HepG2 (cell line): Measurements from ENCODE around the gene SCAND1. TPM values are rescaled to one million over a fixed set of nuclear protein-coding genes. Genes with fewer than 3 reads are reported as not detected.

ENCODE experiments used
- GFI1 ChIP-seq: sonication (generic); formaldehyde crosslinking; IDR thresholded peaks from 2 replicates; pipeline ENCODE4 v1.5.0; 2020; ENCODE audit warnings: missing genetic modification reagents, mild to moderate bottlenecking, borderline replicate concordance
- GLI4 ChIP-seq: sonication (generic); formaldehyde crosslinking; IDR thresholded peaks from 2 replicates; pipeline ENCODE4 v1.5.1; 2020; ENCODE audit warnings: missing genetic modification reagents, mild to moderate bottlenecking, moderate library complexity, borderline replicate concordance
- GRHL1 ChIP-seq: sonication (generic); formaldehyde crosslinking; conservative IDR thresholded peaks from 2 replicates; pipeline ENCODE4 v1.8.0; 2022; ENCODE audit warnings: missing genetic modification reagents
- MAFF ChIP-seq: IDR thresholded peaks from 2 replicates; pipeline ENCODE4 v1.6.1; 2011; ENCODE audit warnings: low read depth, low read length, improper control_type of control experiment
- MAFG ChIP-seq: sonication (generic); formaldehyde crosslinking; IDR thresholded peaks from 2 replicates; pipeline ENCODE4 v1.5.1; 2020; ENCODE audit warnings: mild to moderate bottlenecking, missing genetic modification reagents
- MAFK ChIP-seq, 2 experiments: IDR thresholded peaks in 1 of 2; conservative IDR thresholded peaks in 1 of 2; 2 replicates each; pipeline ENCODE4 v1.6.1; 2011; ENCODE audit warnings: improper control_type of control experiment in 2 of 2, low read length in 2 of 2
- MED8 ChIP-seq: sonication (generic); formaldehyde crosslinking; IDR thresholded peaks from 2 replicates; pipeline ENCODE4 v1.8.1; 2023; ENCODE audit warnings: mild to moderate bottlenecking, missing genetic modification reagents; ENCODE audit not compliant: insufficient replicate concordance
- TIGD3 ChIP-seq: sonication (generic); formaldehyde crosslinking; IDR thresholded peaks from 2 replicates; pipeline ENCODE4 v1.5.1; 2020; ENCODE audit warnings: mild to moderate bottlenecking, missing genetic modification reagents, borderline replicate concordance
- ZNF253 ChIP-seq: sonication (generic); formaldehyde crosslinking; IDR thresholded peaks from 2 replicates; pipeline ENCODE4 v1.8.0; 2022; ENCODE audit warnings: mild to moderate bottlenecking, missing genetic modification reagents, borderline replicate concordance
- ZNF512 ChIP-seq: sonication (generic); formaldehyde crosslinking; IDR thresholded peaks from 2 replicates; pipeline ENCODE4 v1.4.0; 2020; ENCODE audit warnings: mild to moderate bottlenecking, missing genetic modification reagents
- ZNF563 ChIP-seq: sonication (generic); formaldehyde crosslinking; IDR thresholded peaks from 2 replicates; pipeline ENCODE4 v1.8.0; 2022; ENCODE audit warnings: mild to moderate bottlenecking, moderate library complexity, missing genetic modification reagents
- ZNF569 ChIP-seq: sonication (generic); formaldehyde crosslinking; IDR thresholded peaks from 2 replicates; pipeline ENCODE4 v1.5.0; 2020; ENCODE audit warnings: mild to moderate bottlenecking, missing genetic modification reagents, moderate library complexity, borderline replicate concordance
- ZNF83 ChIP-seq: sonication (generic); formaldehyde crosslinking; IDR thresholded peaks from 2 replicates; pipeline ENCODE4 v1.4.0; 2020; ENCODE audit warnings: missing genetic modification reagents, mild to moderate bottlenecking, borderline replicate concordance
- polyA plus RNA-seq, 8 experiments: library from polyadenylated mRNA; depleted of rRNA in 3 of 8; stranded (reverse) in 7 of 8; unstranded in 1 of 8; fragments of >200 nt; fragmentation: Illumina TruSeq in 4 of 8; extraction: Trizol in 4 of 8; gene quantifications; 2 replicates each; pipeline versions ENCODE4 v1.2.1 to v1.2.3, GENCODE V29; 2011 to 2016; ENCODE audit warnings: low read depth in 4 of 8, missing spikeins in 1 of 8, mixed read lengths in 1 of 8; ENCODE audit not compliant: insufficient read depth in 1 of 8
- total RNA-seq, 5 experiments: library from RNA; depleted of rRNA; stranded (reverse); fragments of >200 nt; fragmentation: Illumina TruSeq; extraction: Trizol; gene quantifications; 2 replicates each; pipeline ENCODE4 v1.2.3, GENCODE V29; 2016; ENCODE audit warnings: low read depth in 1 of 5
- TF ChIP-seq, protein P1 (sequence below): sonication (generic); formaldehyde crosslinking; IDR thresholded peaks from 2 replicates; pipeline ENCODE4 v1.5.1; 2020; ENCODE audit warnings: missing genetic modification reagents, mild to moderate bottlenecking, borderline replicate concordance
- TF ChIP-seq, protein P2 (sequence below): sonication (generic); formaldehyde crosslinking; IDR thresholded peaks from 2 replicates; pipeline ENCODE4 v1.8.0; 2022; ENCODE audit warnings: missing genetic modification reagents, mild to moderate bottlenecking, inconsistent platforms, borderline replicate concordance
- TF ChIP-seq, protein P3 (sequence below): sonication (generic); formaldehyde crosslinking; IDR thresholded peaks from 2 replicates; pipeline ENCODE4 v1.4.0; 2020; ENCODE audit warnings: missing genetic modification reagents, mild to moderate bottlenecking, borderline replicate concordance

Gene SCAND1
- total and polyA plus RNA-seq, 2 of the 13 experiments (the other 11 are each of a cell fraction or from before 2014, with no cell fraction given), result 19.3 to 109 TPM

DNA sequence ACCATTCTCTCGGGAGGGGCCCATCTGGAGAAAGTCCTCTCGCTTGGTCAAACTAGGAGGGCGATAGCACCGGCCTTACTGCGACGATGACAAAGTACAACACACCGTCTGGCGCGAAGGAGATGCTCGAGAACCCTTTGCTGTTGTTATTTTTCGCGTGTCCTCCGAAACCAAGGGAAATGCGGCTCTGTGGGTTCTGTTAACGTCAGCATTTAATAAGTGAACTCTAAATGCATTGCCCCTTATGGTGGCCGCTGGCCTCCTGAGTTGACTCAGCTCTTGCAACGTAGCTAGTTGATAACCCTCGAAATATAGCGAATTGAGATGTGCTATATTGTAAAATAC is 577 bp upstream of the SCAND1 start (continued):
- TF ChIP-seq GRHL1 (CRISPR knock-in tag) (no peak), GLI4 (CRISPR knock-in tag) (peak; percentile 34; the same call in 1 of the 2 replicates), MAFK (conservative IDR thresholded peaks at IDR 0.05 in 1 of 2, IDR thresholded peaks at IDR 0.05 in 1 of 2; ENCODE audit: low read length in 2 of 2) (peak; percentile 100), MED8 (CRISPR knock-in tag) (no peak), ZNF253 (0 out of 2 replicates have a peak, but pooled peaks have one; percentile 8), GFI1 (CRISPR knock-in tag) (no peak; the same call in 1 of the 2 replicates), ZNF512 (no peak), MAFF (peak; percentile 100), TIGD3 (CRISPR knock-in tag) (peak; percentile 8; the same call in 1 of the 2 replicates), MAFG (peak; percentile 87), ZNF569 (no peak), ZNF83 (no peak), ZNF563 (CRISPR knock-in tag) (no peak)
- TF ChIP-seq, protein P1, sequence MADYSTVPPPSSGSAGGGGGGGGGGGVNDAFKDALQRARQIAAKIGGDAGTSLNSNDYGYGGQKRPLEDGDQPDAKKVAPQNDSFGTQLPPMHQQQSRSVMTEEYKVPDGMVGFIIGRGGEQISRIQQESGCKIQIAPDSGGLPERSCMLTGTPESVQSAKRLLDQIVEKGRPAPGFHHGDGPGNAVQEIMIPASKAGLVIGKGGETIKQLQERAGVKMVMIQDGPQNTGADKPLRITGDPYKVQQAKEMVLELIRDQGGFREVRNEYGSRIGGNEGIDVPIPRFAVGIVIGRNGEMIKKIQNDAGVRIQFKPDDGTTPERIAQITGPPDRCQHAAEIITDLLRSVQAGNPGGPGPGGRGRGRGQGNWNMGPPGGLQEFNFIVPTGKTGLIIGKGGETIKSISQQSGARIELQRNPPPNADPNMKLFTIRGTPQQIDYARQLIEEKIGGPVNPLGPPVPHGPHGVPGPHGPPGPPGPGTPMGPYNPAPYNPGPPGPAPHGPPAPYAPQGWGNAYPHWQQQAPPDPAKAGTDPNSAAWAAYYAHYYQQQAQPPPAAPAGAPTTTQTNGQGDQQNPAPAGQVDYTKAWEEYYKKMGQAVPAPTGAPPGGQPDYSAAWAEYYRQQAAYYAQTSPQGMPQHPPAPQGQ (CRISPR knock-in tag), result 0 out of 2 replicates have a peak, but pooled peaks have one; percentile 5
- TF ChIP-seq, protein P2, sequence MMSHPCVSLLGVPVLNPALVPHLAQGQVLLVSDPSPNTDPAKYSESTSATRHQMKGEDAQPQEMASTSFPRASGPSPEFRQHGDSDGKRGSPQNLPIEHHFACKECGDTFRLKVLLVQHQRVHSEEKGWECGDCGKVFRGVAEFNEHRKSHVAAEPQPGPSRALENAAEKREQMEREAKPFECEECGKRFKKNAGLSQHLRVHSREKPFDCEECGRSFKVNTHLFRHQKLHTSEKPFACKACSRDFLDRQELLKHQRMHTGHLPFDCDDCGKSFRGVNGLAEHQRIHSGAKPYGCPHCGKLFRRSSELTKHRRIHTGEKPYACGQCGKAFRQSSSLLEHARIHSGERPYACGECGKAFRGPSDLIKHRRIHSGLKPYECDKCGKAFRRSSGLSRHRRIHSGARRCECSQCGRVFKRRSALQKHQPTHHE (CRISPR knock-in tag), result no peak
- TF ChIP-seq, protein P3, sequence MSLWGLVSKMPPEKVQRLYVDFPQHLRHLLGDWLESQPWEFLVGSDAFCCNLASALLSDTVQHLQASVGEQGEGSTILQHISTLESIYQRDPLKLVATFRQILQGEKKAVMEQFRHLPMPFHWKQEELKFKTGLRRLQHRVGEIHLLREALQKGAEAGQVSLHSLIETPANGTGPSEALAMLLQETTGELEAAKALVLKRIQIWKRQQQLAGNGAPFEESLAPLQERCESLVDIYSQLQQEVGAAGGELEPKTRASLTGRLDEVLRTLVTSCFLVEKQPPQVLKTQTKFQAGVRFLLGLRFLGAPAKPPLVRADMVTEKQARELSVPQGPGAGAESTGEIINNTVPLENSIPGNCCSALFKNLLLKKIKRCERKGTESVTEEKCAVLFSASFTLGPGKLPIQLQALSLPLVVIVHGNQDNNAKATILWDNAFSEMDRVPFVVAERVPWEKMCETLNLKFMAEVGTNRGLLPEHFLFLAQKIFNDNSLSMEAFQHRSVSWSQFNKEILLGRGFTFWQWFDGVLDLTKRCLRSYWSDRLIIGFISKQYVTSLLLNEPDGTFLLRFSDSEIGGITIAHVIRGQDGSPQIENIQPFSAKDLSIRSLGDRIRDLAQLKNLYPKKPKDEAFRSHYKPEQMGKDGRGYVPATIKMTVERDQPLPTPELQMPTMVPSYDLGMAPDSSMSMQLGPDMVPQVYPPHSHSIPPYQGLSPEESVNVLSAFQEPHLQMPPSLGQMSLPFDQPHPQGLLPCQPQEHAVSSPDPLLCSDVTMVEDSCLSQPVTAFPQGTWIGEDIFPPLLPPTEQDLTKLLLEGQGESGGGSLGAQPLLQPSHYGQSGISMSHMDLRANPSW (CRISPR knock-in tag), result no peak
